HCT116 (cell line): ENCODE measurements around the gene PLCD1. TPM values are rescaled to one million over a fixed set of nuclear protein-coding genes. Genes with fewer than 3 reads are reported as not detected.
"Not testable (repeated sequence)": the region's sequence is repeated elsewhere in the genome, so short reads cannot be mapped to it uniquely, and the experiment has no call there.

Source experiments
- ATAC-seq: fragments of 200-7000 bp; cut with Tn5 transposase; 2 replicates; pipeline ENCODE4 v1.9.1; 2020; ENCODE audit warnings: mild to moderate bottlenecking, moderate library complexity
- BruUV-seq: library from RNA; stranded (reverse); fragments of 400-500 nt; replicated peaks from 2 replicates; lab custom pipeline; 2021; lab: Mats Ljungman, UMichigan
- CTCF ChIA-PET: fragments of 300-600 bp; sonication (Branson Sonifier 250); formaldehyde crosslinking; loops from one replicate; lab custom pipeline; 2021; ENCODE audit warnings: antibody characterized with exemption; lab: Charles Lee
- POLR2A ChIA-PET: fragments of 300-600, 350-600 bp; sonication (Branson Sonifier 250); formaldehyde crosslinking; loops from one replicate; lab custom pipeline; 2021; ENCODE audit warnings: antibody characterized with exemption; lab: Charles Lee
- RAD21 ChIA-PET, 2 experiments: fragments of 300-600 bp; sonication (Branson Sonifier 250); formaldehyde crosslinking; loops; one replicate each; lab custom pipeline; 2023; ENCODE audit warnings: low total read pairs in 2 of 2; ENCODE audit not compliant: uncharacterized antibody in 2 of 2, unreplicated experiment in 2 of 2, low non-redundant PET in 1 of 2; lab: Charles Lee
- DNase-seq: peaks from one replicate; pipeline ENCODE4 v3.0.0-alpha.2; 2010; ENCODE audit warnings: low read depth, low spot score
- H2AFZ ChIP-seq: fragments of 200-600 bp; shearing (Covaris generic), sonication (generic); 2 replicates; pipeline ENCODE4 v1.6.1; 2017; ENCODE audit warnings: low read depth, mixed run types, mixed read lengths, antibody characterized with exemption, low read length; ENCODE audit not compliant: poor library complexity, severe bottlenecking
- H3K27ac ChIP-seq: 2 replicates; pipeline ENCODE4 v1.5.1; 2012; ENCODE audit warnings: low read depth, low read length
- H3K27me3 ChIP-seq: fragments of 200-600 bp; sonication (generic); 2 replicates; pipeline ENCODE4 v1.6.1; 2016; ENCODE audit warnings: mixed run types, low read length, mixed read lengths; ENCODE audit not compliant: insufficient read depth
- H3K36me3 ChIP-seq, 2 experiments: fragments of 200-500 bp in 1 of 2; fragments of 200-600 bp in 1 of 2; sonication (Bioruptor generic) in 1 of 2; sonication (generic) in 1 of 2; 2 replicates each; pipeline versions ENCODE4 v1.5.1 to v1.6.1; 2014 to 2016; ENCODE audit warnings: low read length in 2 of 2, inconsistent platforms in 1 of 2, mixed read lengths in 1 of 2, mixed run types in 1 of 2; ENCODE audit not compliant: insufficient read depth in 2 of 2, control insufficient read depth in 1 of 2
- H3K4me1 ChIP-seq, 2 experiments: fragments of 200-600 bp in 1 of 2; sonication (generic) in 1 of 2; 2 replicates each; pipeline versions ENCODE4 v1.5.1 to v1.6.1; 2012 to 2017; ENCODE audit warnings: low read length in 2 of 2, inconsistent platforms in 1 of 2, mild to moderate bottlenecking in 1 of 2, mixed read lengths in 1 of 2, mixed run types in 1 of 2, moderate library complexity in 1 of 2; ENCODE audit not compliant: insufficient read depth in 2 of 2, control insufficient read depth in 1 of 2
- H3K4me2 ChIP-seq: fragments of 200-600 bp; sonication (generic); 2 replicates; pipeline ENCODE4 v1.6.1; 2017; ENCODE audit warnings: mixed run types, low read length, mixed read lengths
- H3K4me3 ChIP-seq, 2 experiments: fragments of 200-600 bp in 1 of 2; sonication (generic) in 1 of 2; replicated peaks in 1 of 2; 2 replicates each; pipeline ENCODE4 v1.5.1; 2011 to 2016; ENCODE audit warnings: low read length in 2 of 2, control low read depth in 1 of 2, low read depth in 1 of 2, mild to moderate bottlenecking in 1 of 2, mixed read lengths in 1 of 2, mixed run types in 1 of 2
- H3K79me2 ChIP-seq: fragments of 200-600 bp; sonication (generic); 2 replicates; pipeline ENCODE4 v1.6.1; 2017; ENCODE audit warnings: mild to moderate bottlenecking, mixed run types, low read length, moderate library complexity, mixed read lengths; ENCODE audit not compliant: insufficient read depth
- H3K9ac ChIP-seq: fragments of 200-600 bp; sonication (generic); 2 replicates; pipeline ENCODE4 v1.6.1; 2016; ENCODE audit warnings: low read length, mixed read lengths
- H3K9me2 ChIP-seq: fragments of 200-600 bp; sonication (generic), shearing (Covaris generic); 2 replicates; pipeline ENCODE4 v1.6.1; 2017; ENCODE audit warnings: mixed run types, mild to moderate bottlenecking, moderate library complexity; ENCODE audit not compliant: insufficient read depth
- H3K9me3 ChIP-seq, 2 experiments: fragments of 200-500 bp in 1 of 2; fragments of 200-600 bp in 1 of 2; sonication (Bioruptor generic) in 1 of 2; sonication (generic) in 1 of 2; 2 replicates each; pipeline ENCODE4 v1.6.1; 2014 to 2017; ENCODE audit warnings: low read length in 2 of 2, mixed read lengths in 2 of 2, inconsistent platforms in 1 of 2, low read depth in 1 of 2, mild to moderate bottlenecking in 1 of 2, mixed run types in 1 of 2, moderate library complexity in 1 of 2; ENCODE audit not compliant: control insufficient read depth in 1 of 2, insufficient read depth in 1 of 2
- H4K20me1 ChIP-seq: fragments of 200-600 bp; sonication (generic), shearing (Covaris generic); 2 replicates; pipeline ENCODE4 v1.6.1; 2017; ENCODE audit warnings: mixed run types, mild to moderate bottlenecking, moderate library complexity; ENCODE audit not compliant: insufficient read depth
- TCF7L2 ChIP-seq: IDR thresholded peaks from 2 replicates; pipeline ENCODE4 v1.7.0; 2011; ENCODE audit warnings: borderline replicate concordance, inconsistent platforms; ENCODE audit not compliant: insufficient read depth, insufficient read length; ENCODE audit errors: extremely low read depth
- intact Hi-C: fragments of 100-400 bp; cut with micrococcal nuclease; formaldehyde crosslinking; loops from 2 replicates; pipeline ENCODE4 v1.10.0; 2022
- total RNA-seq: library from RNA; stranded (reverse); gene quantifications from one replicate; pipeline ENCODE4 v1.2.1, GENCODE V29; 2021; ENCODE audit not compliant: unreplicated experiment

Gene PLCD1
- total RNA-seq, 1 experiment from 2014 or later = 15.9 TPM

DNA sequence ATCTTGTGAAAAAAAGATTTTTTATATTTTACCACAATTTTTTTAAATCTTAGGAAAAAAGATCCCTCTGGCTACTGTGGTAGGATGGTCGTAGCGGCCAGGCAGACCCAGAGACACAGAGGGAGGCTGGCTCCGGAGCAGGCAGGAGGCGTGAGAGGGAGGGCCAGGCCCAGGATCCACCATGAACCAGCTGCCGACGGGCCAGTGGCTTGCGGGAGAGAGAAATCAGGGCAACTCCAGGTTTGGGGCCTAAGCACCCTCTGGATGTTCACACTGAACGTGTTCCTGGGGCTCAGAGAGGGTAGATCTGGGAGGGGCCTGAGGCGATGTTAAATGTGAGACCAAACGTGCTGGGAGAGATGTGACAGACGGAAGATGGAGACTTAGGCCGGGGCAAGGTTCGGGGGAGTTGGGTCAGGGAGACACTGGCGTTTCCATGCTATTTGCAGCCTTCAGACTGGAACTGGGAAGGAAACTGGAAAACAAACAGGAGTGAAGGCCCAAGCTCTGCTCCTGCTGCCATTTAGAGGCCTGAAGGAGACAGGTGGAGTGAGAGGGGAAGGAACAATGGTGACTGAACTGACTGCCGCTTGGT lies 40.4 kb downstream of the PLCD1 start:
- Histone ChIP-seq H4K20me1 (no peaks in the 10 kb centered on the region), H2AFZ (no peak overlapping the region), H3K9ac (no peak overlapping the region), H3K4me3 (no peak overlapping the region), H3K9me2 (no peaks in the 10 kb centered on the region), H3K27me3 (no peaks in the 10 kb centered on the region), H3K79me2 (no peaks in the 10 kb centered on the region), H3K36me3 (no peaks in the 10 kb centered on the region), H3K4me2 (no peak overlapping the region), H3K9me3 (no peaks in the 10 kb centered on the region), H3K4me1 (peaks cover 10 to 30% of the 10 kb centered on the region in 2 experiments; a peak in 3 of 4 replicates), H3K27ac (no peak overlapping the region)
- ATAC-seq (no peak), DNase-seq (no peak)
- no TSS peak for BruUV-seq
- intact Hi-C loops = no loop called here
- POLR2A ChIA-PET = no interaction called here
- RAD21 ChIA-PET = no interaction called here
- CTCF ChIA-PET = interaction anchor here (1.0 kb wide), 1 partner anchor 134 kb away, joined by 3 read pairs; no protein-coding TSS in a partner anchor
- no peak for TF ChIP-seq TCF7L2

DNA sequence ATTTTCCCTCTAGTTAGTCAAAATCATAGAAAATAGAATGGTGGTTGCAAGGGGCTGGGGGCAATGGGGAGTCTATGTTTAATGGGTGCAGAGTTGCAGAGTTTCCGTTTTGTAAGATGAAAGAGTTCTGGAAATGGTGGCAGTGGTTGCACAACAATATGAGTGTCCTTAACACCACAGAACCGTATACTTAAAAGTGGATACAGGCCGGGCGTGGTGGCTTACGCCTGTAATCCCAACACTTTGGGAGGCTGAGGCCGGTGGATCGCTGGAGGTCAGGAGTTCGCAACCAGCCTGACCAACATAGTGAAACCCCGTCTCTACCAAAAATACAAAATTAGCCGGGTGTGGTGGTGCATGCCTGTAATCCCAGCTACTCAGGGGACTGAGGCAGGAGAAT lies 41.1 kb downstream of the PLCD1 start:
- BruUV-seq, H3K9me2 ChIP-seq, H4K20me1 ChIP-seq, H3K9ac ChIP-seq, H3K9me3 ChIP-seq, H3K79me2 ChIP-seq, intact Hi-C loops, H3K36me3 ChIP-seq, POLR2A ChIA-PET, H3K4me2 ChIP-seq, H3K27ac ChIP-seq, H2AFZ ChIP-seq, H3K27me3 ChIP-seq, H3K4me3 ChIP-seq, ATAC-seq, DNase-seq, RAD21 ChIA-PET: not testable (repeated sequence)
- CTCF ChIA-PET = interaction anchor here (1.0 kb wide), 1 partner anchor 133 kb away, joined by 3 read pairs; no protein-coding TSS in a partner anchor
- peaks cover 10 to 30% of the 10 kb centered on the region in 2 experiments; a peak in 3 of 4 replicates for H3K4me1 ChIP-seq
